Activated CD4-positive, alpha-beta T cell treated with anti-CD3 and anti-CD28 coated beads, Interleukin-2, amount 50 U/mL, for 24 hours (primary cell): Measurements from ENCODE around the gene EARS2.
"Not testable (repeated sequence)": the region's sequence is repeated elsewhere in the genome, so short reads cannot be mapped to it uniquely, and the experiment has no call there.

Experiments
- DNase-seq, 2 donors: peaks; one replicate each; pipeline ENCODE4 v3.0.0-alpha.2; 2020; ENCODE audit warnings: low read depth in 1 of 2, low spot score in 1 of 2

EARS2 gene

DNA sequence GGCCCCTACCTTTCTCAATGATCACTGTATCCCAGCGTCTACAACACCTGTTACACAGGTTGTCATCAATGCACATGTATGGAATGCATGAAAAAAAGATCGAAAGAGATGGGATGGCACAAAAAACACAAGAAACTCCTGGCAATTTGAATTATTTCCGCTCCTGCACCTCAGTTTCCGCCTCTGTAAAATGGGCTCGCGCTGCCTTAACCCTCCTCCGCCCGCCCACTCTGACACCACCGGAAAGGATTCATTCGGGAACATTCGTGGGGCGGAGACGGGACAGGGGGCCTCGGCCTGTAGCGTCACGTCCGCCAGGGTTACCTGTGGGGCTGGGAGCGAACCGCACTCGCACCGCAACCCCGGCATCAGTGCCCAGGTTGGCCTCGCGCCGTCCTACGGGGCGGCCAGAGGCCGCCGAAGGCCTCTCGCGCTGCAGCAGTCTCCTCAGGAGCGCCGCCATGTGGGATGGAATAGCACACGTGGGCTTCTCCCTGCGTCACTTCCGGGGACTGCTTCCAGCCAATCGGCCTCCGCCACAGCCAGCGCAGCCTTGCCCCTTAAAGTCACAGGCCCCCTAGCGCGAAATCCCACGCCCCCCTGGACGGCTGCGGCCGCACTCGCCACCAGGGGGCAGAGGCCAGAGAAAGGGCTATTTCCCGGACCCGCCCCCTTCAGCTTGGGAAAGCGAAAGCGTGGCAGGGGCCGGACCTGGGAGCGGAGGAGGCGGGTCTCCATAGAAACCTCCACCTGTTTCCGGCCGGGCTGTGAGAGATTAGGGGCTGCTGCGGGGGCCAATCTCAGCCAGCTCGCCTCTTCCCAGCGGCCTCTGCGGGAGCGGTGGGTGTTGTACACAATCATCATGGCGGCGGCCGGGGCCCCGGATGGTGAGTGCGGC lies at the start of gene EARS2, which contains the start of gene UBFD1:
TSS of gene EARS2 (minus strand) at position 470 of the 898 bp plus-strand sequence. CDS start at position 463, 7 bp downstream.
TSS of gene UBFD1 (plus strand) at position 847 of the 898 bp plus-strand sequence. CDS start at position 863, 16 bp downstream.
- DNase-seq = peak; percentile 98 to 99

DNA sequence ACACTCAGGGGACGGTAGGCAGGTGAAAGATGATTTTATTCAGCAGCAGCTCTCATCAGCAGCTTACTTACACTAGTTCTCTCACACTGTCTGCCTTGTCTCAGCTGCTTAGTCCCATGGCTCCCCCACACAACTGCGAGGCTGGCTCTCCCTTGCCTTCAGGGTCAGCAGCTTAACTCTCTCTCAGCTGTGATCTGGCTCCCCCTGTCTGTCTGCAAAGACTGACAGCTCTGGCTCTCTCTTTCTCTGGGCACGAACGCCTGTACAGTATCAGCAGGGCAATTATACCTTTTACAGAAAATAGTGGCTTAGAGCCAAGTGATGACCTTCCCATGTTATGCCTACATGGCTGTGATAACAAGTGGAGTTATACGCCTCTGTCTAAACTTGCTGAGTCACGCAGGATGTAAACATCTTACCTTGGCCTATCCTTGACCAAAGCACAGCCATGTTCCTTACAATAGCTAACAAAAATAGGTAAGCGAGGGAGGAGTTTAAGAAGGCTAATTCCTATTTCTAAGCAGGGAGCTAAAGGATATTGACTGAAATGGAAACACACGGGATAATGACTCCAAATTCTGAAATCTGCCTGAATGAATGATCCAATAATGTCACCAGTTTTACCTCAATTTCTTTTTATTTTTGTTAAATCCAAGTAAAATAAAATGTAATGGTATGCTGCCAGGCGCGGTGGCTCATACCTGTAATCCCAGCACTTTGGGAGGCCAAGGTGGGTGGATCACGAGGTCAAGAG lies 40.0 kb upstream of the EARS2 start:
- no peak for DNase-seq

DNA sequence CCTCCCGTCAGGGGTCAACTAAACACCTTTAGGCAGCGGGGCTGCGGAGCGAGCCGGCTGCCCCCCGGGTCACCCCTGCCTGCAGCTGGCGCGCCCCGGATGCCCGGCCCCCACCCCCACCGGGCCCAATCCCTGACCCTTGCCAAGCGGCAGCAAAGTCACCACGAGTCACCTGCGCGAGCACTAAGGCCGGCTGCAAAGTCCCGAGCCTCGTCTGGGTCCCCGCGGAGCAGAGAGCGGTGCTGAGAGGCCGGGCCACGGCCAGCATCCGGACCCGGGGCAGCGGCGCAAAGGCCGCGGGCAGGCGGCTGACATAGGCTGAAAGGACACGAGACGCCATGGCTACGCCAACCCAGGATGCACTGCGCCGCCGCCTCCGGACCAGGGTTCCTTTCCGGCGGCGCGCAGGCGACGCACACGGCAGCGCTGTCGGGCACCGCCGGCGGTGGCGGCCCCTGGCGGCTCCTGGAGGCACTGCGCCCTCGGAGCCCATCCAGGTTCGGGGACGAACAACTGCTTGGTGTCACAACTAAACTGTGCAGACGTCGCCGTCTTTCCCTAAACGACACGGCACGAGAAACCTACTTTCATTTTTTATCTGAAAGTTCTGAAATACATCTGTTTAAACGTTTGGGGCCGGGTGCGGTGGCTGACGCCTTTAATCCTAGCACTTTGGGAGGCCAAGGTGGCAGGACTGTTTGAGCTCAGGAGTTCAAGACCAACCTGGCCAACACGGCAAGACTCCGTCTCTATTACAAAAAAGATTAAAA lies 39.0 kb upstream of the EARS2 start, which contains the start of gene NDUFAB1:
TSS of gene NDUFAB1 (minus strand) at position 366 of the 770 bp plus-strand sequence. CDS start at position 340, 26 bp downstream.
- DNase-seq = peak; percentile 87

DNA sequence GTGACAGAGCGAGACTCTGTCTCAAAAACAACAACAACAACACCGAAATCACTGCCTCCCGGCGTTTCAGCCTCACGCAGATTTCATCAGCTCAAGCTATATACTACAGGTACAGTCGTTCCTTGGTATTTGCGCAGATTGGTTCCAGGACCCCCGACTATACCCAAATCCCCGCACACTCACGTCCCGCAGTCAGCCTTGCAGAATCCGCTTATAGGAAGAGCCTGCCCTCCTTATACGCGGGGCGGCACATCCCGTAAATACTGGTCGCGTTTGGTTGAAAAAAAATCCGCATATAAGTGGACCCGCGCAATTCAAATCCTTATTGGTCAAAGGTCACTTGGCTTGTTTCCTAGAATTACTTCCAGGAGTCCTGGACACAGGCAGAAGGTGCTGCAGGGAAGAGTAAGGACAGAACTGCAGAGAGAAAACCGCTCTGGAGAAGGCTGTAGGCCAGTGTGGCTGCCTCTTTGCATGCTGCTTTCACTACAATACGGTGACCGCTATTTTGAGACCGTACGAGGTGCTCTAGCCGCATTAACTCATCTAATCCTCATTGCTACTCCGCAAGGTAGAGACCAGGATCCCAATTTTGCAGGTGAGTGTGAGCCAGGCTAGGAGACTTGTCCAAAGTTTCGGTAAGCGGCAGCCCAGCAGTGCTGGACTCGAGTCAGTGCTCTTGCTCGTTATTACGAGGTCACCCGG lies 38.2 kb upstream of the EARS2 start:
- no peak for DNase-seq

DNA sequence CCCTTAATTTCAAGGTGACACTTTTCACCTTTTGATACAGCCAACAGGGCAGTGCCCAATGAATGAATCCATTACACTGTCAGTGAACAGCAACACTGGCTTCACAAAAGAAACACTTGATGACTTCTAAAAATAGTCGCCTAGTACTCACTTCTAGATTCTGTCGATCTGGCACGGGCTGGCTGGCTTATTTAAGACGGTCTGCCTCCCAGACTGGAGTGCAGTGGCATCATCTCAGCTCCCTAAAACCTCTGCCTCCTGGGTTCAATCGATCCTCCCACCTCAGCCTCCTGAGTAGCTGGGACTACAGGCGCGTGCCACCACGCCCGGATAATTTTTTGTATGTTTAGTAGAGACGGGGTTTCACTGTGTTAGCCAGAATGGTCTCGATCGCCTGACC lies 37.0 kb upstream of the EARS2 start:
- no peak for DNase-seq

DNA sequence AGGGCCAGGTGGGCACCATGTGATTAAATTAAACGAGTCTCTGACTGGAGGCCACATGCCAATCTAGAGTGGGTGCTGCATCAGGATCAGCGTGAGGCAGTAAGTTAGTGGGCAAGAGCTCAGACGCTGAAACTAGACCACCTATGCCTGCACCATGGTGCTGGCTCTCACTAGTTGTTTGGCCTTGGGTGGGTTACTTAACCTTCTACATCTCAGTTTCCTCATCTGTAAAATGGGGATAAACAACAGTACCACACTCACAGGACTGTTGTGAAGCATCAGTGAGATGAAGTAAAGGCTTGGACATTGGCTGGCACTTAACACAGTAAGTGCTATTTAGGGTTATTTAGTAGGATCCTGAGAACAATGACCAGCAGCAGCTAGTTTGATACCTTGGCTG lies 33.0 kb upstream of the EARS2 start:
- DNase-seq = no peak

DNA sequence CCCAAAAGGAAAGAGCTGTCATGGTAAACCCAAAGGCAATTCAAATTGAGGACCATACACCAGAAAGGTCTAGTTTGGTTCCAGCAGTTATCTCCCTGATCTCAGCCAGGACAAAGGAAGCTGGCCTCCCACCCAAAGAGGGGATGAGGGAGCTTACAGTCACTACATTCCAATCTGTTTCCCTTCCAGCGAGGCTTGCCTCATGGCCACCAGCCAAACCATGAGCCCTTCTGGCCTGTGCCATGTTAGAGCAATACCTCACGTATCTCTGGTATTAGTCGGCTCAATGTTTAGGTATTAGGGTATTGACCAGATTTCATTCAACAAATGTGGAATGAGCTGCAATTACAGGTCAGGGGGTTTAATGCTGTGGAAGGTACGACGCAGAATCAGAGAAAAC lies 30.6 kb upstream of the EARS2 start:
- no peak for DNase-seq

DNA sequence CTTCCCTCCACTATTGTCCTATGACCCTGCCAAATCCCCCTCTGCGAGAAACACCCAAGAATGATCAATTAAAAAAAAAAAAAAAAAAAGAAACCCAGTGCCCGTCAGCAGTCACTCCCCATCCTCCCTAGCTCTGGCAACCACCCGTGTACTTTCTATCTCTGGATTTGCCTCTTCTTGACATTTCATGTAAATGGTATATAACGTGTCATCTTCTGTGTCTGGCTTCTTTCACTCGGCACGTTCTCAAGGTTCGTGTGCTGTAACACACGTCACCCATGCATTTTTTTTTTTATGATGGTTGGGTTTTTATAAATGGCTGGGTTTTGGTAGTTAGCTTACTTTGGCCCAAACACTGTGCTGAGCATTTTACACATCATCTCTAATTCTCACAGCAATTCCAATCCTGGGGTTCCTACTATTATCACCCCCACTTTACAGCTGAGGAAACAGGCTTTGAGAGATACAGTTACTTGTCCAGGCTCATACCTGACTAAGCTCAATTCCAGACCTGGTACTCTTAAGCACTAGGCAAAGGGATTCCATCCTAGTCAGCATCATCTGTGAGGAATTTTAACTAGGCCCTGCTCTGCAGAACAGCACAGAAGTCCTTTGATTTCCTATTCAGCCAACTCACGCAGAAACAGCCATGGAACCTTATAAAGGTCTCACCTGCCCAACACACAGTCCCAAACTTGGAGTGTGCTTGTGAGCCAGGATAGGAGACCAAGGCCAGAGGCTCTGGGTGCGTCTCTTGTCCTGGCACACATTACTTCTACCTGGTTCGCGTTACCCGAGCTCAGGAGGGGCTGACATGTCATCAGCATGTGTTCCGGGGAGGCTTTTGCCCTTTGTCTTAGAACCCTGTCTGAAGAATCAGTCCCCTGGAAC lies 27.3 kb upstream of the EARS2 start:
- no peak for DNase-seq

DNA sequence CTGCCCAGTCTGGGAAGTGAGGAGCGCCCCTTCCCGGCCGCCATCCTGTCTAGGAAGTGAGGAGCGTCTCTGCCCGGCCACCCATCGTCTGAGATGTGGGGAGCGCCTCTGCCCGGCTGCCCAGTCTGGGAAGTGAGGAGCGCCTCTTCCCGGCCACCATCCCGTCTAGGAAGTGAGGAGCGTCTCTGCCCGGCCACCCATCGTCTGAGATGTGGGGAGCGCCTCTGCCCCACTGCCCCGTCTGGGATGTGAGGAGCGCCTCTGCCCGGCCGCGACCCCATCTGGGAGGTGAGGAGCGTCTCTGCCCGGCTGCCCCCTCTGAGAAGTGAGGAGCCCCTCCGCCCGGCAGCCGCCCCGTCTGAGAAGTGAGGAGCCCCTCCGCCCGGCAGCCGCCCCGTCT lies 26.1 kb upstream of the EARS2 start:
- not testable (repeated sequence) for DNase-seq

DNA sequence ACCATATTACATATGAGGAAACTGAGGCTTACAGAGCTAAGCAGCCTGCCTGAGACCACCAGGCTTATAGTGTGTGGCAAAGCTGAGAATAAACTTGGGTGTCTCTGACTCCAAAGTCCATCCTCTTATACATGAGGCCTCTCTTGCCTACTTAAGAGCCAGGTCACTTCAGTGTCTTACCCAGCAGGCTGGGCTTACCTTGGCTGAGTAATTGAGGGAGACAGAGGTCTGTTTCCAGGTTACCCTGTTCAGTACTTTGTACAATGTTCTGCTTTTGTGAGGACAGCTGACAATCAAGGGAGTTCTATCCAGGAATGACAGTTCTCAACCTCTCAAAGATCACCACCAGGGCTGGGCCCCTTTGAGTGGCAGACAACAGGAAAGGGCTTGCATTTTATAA lies 24.6 kb upstream of the EARS2 start:
- DNase-seq = no peak

DNA sequence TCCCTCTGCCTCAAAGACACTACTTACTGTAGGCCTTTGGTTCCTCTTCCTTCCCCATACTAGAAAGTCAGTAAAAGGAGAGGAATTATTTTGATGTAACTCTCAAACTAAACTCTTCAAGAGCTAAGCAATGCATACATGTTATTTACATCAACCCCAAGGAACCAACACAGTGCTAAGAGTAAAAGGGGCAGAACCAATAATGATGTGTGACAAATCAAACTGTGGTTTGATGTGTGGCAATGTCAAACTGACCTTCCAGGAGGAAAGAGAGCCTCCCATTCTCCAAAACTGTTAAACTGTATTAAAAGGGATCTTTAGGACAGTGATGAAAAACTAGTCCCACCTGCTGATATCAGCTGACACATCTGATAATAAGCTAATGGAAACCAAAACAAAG lies 23.2 kb upstream of the EARS2 start:
- no peak for DNase-seq

DNA sequence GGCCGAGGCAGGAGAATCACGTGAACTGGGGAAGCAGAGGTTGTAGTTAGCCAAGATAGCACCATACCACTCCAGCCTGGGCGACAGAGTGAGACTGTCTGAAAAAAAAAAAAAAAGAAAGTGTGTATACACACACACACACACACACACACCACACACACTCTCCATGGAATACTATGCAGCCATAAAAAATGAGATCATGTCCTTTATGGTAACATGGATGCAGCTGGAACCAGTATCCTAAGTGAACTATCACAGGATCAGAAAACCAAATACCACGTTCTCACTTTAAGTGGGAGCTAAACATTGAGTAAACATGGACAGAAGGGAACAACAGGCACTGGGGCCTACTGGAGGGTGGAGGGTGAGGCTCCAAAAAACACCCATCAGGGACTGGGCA lies 22.2 kb upstream of the EARS2 start:
- DNase-seq = no peak

DNA sequence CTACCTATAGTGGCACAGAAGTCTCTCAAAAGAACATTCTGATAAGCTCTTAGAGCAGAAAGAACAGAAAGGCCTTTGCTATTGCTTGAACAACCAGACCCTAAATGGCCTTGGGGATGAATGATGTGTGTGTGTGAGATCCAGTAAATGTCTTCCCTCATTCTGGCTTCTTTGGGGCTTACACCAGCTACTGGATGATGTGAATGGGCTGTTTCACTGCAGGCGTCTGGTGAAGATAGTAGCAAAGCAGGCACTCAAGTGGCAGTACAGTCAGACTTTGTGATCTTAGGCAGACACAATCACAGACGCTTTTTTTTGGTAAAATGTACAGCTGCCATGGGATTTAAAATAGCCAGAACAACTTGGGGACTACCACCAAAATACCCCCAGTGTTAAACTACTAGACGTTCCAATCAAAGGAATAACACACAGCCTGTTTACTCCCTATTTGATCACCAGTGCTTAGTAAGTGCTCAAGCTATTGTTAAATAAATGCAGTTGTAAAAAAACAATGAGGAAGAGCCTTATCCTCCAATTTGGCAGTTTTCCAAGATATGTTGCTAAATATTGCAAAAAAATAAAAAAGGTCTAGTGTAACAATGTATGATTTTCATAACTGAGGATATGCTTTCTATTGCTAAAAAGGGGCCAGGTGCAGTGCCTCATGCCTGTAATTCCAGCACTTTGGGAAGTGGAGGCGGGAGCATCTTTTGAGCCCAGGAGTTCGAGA lies 21.1 kb upstream of the EARS2 start:
- DNase-seq = no peak

DNA sequence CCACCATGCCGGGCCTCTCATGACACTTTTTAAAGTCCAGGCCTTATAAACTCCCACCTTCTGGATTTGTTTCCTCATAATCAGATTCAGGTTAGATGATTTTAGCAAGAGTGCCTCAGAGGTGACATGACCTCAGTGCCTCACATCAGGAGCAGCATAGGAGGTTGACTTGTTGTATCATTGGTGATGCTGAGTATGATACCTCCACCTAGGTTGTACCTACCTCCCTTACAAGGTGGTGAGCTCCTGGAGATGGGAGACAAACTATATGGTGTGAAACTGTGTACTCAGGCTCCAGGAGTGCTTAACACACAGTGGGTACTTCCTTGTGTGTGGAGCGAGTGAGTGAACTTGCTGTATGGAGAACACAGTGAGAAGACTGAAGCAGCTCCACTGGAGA lies 20.3 kb upstream of the EARS2 start:
- DNase-seq = no peak

DNA sequence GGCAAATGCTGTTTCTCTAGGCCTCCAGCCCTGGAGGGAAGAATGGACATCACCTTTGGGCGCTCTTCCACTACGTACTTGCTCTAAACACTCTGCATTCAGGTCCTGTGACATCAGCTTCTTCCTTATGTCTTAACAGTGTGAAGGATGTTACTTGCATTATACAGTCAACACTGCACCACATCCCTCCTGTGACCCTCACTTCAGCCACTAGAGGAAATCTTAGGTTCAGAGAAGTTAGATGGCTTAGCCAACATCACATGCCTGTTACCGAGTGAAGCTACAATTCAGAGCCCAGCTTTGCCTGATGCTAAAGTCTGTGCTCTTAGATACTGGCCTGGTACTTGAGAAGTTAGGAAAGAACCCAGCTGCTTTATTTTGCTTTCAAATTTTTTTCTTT lies 18.7 kb upstream of the EARS2 start:
- no peak for DNase-seq

DNA sequence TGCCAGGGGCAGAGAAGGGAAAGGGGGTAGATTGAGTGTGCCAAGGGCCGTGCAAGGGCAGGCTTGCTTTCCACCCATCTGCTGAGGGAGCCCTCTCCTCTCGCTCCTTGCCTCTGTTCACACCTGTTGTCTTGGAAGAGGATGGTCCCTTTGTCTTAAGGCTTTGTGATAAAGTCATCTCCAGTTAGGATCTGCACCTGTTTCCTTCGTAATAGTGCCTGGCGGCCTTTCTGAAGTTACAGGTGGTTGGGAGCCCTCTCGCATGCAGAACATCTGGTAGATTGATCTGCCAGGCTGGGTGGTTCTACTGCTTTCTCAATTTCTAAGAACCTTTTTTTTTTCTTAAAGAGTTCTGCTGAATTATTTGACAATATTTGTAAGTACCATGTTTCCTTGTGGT lies 16.7 kb upstream of the EARS2 start:
- no peak for DNase-seq

DNA sequence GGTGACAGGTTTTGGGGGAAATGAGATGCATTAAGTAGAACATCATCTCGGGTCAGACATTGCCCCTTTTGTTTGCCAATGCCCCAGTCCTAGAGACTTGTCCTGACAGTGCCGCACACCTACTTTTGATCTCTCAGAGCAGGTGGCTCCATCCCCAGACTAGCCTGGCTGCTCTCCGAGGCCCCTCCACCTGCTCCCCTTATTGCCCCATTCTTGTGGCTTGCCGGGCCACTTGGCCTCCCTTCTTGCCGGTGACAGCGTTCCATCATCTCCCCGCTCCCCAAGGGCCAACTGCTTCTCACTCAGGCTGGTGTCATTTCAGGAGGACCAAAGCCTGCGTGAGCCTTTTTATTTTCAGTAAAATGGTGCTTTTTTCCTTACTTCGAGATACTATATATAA lies 15.2 kb upstream of the EARS2 start:
- no peak for DNase-seq

DNA sequence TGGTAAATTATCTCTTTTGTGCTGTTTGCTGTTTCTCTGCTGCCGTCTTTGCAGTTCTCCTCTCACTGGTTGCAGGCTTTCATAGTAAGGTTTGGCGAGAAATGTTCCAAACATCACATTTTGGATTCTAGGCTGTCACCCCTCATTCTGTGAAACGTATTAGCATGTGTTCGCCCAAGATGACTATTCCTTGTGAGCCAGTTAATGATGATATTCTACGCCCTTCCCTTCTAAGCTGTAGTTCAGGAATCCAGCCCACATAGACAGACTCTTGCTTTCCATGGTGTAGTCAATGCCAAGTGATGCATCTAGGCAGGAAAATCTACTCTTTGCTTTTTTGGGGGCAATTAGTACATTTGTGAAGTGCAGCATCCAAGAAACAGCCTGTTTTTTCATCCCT lies 14.7 kb upstream of the EARS2 start:
- no peak for DNase-seq

DNA sequence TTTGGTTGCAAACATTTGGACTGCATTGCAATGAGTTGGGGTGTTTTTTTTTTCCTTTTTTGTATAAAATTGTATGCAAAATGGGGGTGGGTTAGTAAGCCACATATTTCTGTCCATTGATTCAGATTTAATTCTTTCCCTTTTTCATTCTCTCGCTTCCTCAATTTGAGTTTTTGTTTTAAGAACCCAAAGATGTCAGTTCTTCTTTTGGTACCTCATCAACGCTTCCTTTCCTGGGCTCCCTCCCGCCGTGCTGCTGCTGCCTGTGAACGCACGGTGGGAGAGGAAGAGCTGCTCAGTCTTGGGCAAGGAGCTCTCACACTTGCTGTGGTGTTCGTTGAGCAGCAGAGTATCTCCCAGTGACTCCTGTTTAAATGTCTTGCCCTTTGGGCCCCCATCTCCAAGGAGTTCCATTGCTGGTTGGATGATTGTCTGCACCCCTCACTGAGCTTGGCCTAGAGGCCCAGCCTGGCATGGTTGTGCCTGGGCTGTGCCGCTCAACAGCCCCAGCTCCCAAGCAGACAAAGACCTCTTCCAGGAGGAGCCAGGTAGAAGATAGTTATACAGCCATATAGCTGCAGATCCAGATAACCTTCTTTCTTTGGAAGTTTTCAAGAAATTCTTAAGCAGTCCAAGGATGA lies 14.0 kb upstream of the EARS2 start:
- DNase-seq = no peak
